NT2/D1 (cell line): ENCODE measurements around the gene ALG13.

ENCODE experiments used
- SUZ12 ChIP-seq: IDR thresholded peaks from 2 replicates; pipeline ENCODE4 v1.6.1; 2011; ENCODE audit not compliant: insufficient read length, insufficient read depth; ENCODE audit errors: extremely low read depth
- YY1 ChIP-seq: IDR thresholded peaks from 2 replicates; pipeline ENCODE4 v1.6.1; 2011; ENCODE audit not compliant: insufficient read length, insufficient read depth
- ZNF274 ChIP-seq: IDR thresholded peaks from 2 replicates; pipeline ENCODE4 v1.6.1; 2011; ENCODE audit warnings: mild to moderate bottlenecking, low read depth, low read length

GRCh38 chrX:111719426-111720210 is 38.6 kb downstream of the ALG13 start:
- TF ChIP-seq SUZ12 = no peak
- TF ChIP-seq ZNF274 = no peak
- TF ChIP-seq YY1 = no peak
